NCI-H1930 (cell line): ENCODE results near the gene CCND1.
A peak's percentile ranks its signal among the peaks of the same experiment; 100 is the strongest.
"Not testable (repeated sequence)": the region's sequence is repeated elsewhere in the genome, so short reads cannot be mapped to it uniquely, and the experiment has no call there.

Source experiments
- DNase-seq, 2 experiments: peaks; one replicate each; lab custom pipeline; 2025; lab: John Stamatoyannopoulos, UW

The CCND1 gene

GRCh38 chr11:69618237-69618636, 22.7 kb upstream of the CCND1 start:
- DNase-seq, result no peak

- DNase-seq, result no peak
Observed at GRCh38 chr11:69620683-69621290, 20.2 kb upstream of the CCND1 start.

- DNase-seq, result not testable (repeated sequence)
Observed at GRCh38 chr11:69622097-69622681, 18.8 kb upstream of the CCND1 start.

- no peak for DNase-seq
Observed at GRCh38 chr11:69624293-69624692, 16.7 kb upstream of the CCND1 start.

GRCh38 chr11:69625476-69625875, 15.5 kb upstream of the CCND1 start:
- DNase-seq, result no peak

- no peak for DNase-seq
Observed at GRCh38 chr11:69627551-69627950, 13.4 kb upstream of the CCND1 start.

- no peak for DNase-seq
Observed at GRCh38 chr11:69630017-69630416, 10.9 kb upstream of the CCND1 start.

GRCh38 chr11:69630424-69630823, 10.5 kb upstream of the CCND1 start:
- DNase-seq, result no peak

GRCh38 chr11:69632900-69633299, 8.1 kb upstream of the CCND1 start:
- DNase-seq, result no peak

- DNase-seq, result no peak
Observed at GRCh38 chr11:69634069-69634468, 6.9 kb upstream of the CCND1 start.

- DNase-seq, result no peak
Observed at GRCh38 chr11:69634590-69634989, 6.4 kb upstream of the CCND1 start.

- no peak for DNase-seq
Observed at GRCh38 chr11:69635195-69635594, 5.8 kb upstream of the CCND1 start.

- no peak for DNase-seq
Observed at GRCh38 chr11:69635804-69636511, 5.0 kb upstream of the CCND1 start.

GRCh38 chr11:69636512-69637197, 4.3 kb upstream of the CCND1 start:
- DNase-seq, result peak in 1 of 2 experiments; percentile 4

- no peak for DNase-seq
Observed at GRCh38 chr11:69637198-69637940, 3.6 kb upstream of the CCND1 start.

GRCh38 chr11:69637941-69638871, 2.8 kb upstream of the CCND1 start:
- DNase-seq, result no peak

- peak in 1 of 2 experiments; percentile 12 for DNase-seq
Observed at GRCh38 chr11:69638941-69639681, 1.8 kb upstream of the CCND1 start.

GRCh38 chr11:69639831-69640230, 1.1 kb upstream of the CCND1 start:
- DNase-seq, result no peak

- DNase-seq, result no peak
Observed at GRCh38 chr11:69640260-69640994, 529 bp upstream of the CCND1 start.
